Thoracic aorta (tissue), 2 donors: Measurements from ENCODE around the gene SOCS7. TPM values are rescaled to one million over a fixed set of nuclear protein-coding genes. Genes with fewer than 3 reads are reported as not detected.
A peak's percentile ranks its signal among the peaks of the same experiment; 100 is the strongest.

Source experiments
- ATAC-seq: fragments of 150-250 bp; one replicate; pipeline ENCODE4 v1.8.0; 2017; ENCODE audit warnings: low read depth; ENCODE audit not compliant: insufficient number of reproducible peaks, low FRiP score
- DNase-seq: peaks from one replicate; pipeline ENCODE4 v3.0.0-alpha.2; 2020; ENCODE audit warnings: low spot score
- H3K27ac ChIP-seq, 2 donors: fragments of 200-600 bp; sonication (generic); 1 replicate in 1 of 2; 2 replicates in 1 of 2; pipeline ENCODE4 v1.5.1; 2016; ENCODE audit warnings: mild to moderate bottlenecking in 2 of 2, moderate library complexity in 2 of 2
- H3K27me3 ChIP-seq: fragments of 200-600 bp; sonication (generic); replicated peaks from 2 replicates; pipeline ENCODE4 v1.6.0; 2016; ENCODE audit warnings: mild to moderate bottlenecking; ENCODE audit not compliant: insufficient read depth
- H3K36me3 ChIP-seq: fragments of 200-600 bp; sonication (generic); one replicate; pipeline ENCODE4 v1.5.1; 2016
- H3K4me1 ChIP-seq, 2 donors: fragments of 200-600 bp; sonication (generic); 1 replicate in 1 of 2; 2 replicates in 1 of 2; pipeline versions ENCODE4 v1.5.1 to v1.6.0; 2016; ENCODE audit warnings: low read depth in 2 of 2, mild to moderate bottlenecking in 1 of 2; ENCODE audit not compliant: control insufficient read depth in 1 of 2
- H3K4me3 ChIP-seq: fragments of 200-600 bp; sonication (generic); 2 replicates; pipeline ENCODE4 v1.5.1; 2016; ENCODE audit warnings: mild to moderate bottlenecking
- H3K9me3 ChIP-seq: fragments of 200-600 bp; sonication (generic); 2 replicates; pipeline ENCODE4 v1.5.1; 2016
- CTCF ChIP-seq: fragments of 200-600 bp; sonication (generic); IDR thresholded peaks from one replicate; pipeline ENCODE4 v1.5.1; 2019; ENCODE audit warnings: antibody characterized with exemption
- total RNA-seq, 2 donors: library from RNA; depleted of rRNA; stranded (reverse); fragments of >200 nt; gene quantifications; one replicate each; pipeline versions ENCODE4 v1.1.0 to v1.2.3, GENCODE V29; 2016

Gene SOCS7
- total RNA-seq, 2 donors from 2014 or later: 14.3 to 21.9 TPM

DNA sequence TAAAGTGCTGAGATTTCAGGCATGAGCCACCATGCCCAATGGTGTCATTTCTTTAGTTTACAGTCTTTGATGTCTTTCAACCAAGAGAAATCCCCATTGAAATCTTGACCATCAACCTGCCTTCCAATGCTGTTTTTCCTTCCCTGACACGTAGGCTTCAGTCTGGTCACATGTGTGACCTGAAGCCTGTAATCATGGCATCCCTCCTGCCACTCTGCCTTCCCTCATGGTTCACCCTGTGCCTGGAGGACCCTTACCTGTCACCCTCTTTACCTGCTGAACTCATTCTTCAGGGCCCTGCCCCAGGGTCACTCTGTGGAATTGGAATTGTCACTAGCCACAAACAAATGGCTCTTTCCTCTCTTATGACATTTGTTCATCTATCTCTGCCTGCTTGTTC, 58.6 kb downstream of the SOCS7 start:
- Histone ChIP-seq H3K27ac (no peak overlapping the region), H3K9me3 (no peaks in the 10 kb centered on the region), H3K4me1 (no peaks in the 10 kb centered on the region), H3K36me3 (no peaks in the 10 kb centered on the region), H3K27me3 (no peaks in the 10 kb centered on the region), H3K4me3 (no peak overlapping the region)
- DNase-seq (no peak), ATAC-seq (no peak)
- no peak for TF ChIP-seq CTCF

GRCh38 chr17:38415250-38416194, 63.9 kb downstream of the SOCS7 start:
- ATAC-seq: no peak
- Histone ChIP-seq H3K36me3 (no peaks in the 10 kb centered on the region), H3K27me3 (no peaks in the 10 kb centered on the region), H3K4me1 (peaks cover 8 to 19% of the 10 kb centered on the region in 2 donors), H3K4me3 (no peak overlapping the region), H3K27ac (no peak overlapping the region), H3K9me3 (no peaks in the 10 kb centered on the region)
- TF ChIP-seq CTCF: no peak
- no peak for DNase-seq

DNA sequence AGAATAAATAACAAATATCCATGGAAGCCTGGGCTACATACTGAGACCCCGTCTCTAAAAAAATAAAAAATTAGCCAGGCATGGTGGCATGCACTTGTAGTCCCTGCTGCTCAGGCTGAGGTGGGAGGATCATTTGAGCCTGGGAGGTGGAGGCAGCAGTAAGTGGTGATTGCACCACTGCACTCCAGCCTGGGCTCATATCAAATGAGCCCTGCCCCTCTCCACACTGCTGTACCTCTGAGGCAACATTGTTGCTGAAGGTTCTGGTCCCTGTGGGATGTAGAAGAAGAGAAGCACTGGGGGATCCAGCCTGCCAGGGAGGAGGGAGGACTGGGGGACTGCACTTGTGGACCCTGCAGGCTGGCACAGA, 65.2 kb downstream of the SOCS7 start:
- no peaks in the 10 kb centered on the region for H3K9me3 ChIP-seq
- no peak overlapping the region for H3K4me3 ChIP-seq
- no peaks in the 10 kb centered on the region for H3K27me3 ChIP-seq
- DNase-seq (no peak), ATAC-seq (no peak)
- H3K27ac ChIP-seq: no peak overlapping the region
- no peaks in the 10 kb centered on the region for H3K36me3 ChIP-seq
- TF ChIP-seq CTCF: no peak
- H3K4me1 ChIP-seq: peaks cover 18 to 32% of the 10 kb centered on the region in 2 donors

DNA sequence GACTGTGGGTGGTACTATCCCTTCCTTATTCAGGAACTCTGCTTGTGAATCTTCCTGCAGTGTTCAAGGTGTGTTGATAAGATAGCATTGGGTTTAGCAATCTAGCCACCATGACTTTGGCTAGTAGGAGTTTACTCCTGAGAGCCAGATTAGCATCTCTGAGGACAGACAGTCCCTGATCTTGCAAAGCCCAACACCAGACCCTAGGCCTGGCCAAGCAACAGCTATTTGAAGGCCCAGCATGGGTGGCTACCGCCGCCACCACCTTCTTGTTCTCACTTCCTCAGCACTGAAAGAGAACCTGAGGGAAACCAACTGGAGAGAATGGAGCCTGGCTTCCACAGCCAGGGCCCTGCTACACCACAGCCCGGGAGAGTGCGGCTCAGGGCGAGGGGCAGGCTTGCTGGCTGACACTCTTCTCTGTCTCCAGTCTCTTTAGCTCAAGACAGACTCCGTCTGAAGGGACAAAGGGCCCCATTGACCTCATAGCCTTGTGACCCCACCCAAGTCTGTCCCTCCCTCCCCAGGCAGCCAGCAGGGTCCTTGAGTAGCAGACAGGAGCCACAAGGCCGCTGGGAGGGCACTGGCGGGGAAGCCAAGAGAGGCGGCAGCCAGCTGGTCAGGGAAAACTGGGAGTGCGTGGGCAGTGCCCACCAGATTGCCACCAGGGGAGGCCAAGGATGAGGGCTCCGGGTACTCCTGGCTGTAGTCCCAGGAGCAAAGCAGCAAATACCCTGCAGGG, 65.7 kb downstream of the SOCS7 start:
- ATAC-seq (no peak), DNase-seq (no peak)
- no peak overlapping the region for H3K4me3 ChIP-seq
- no peaks in the 10 kb centered on the region for H3K27me3 ChIP-seq
- H3K27ac ChIP-seq: no peak overlapping the region
- no peaks in the 10 kb centered on the region for H3K9me3 ChIP-seq
- peaks cover 20 to 37% of the 10 kb centered on the region in 2 donors for H3K4me1 ChIP-seq
- no peak for TF ChIP-seq CTCF
- no peaks in the 10 kb centered on the region for H3K36me3 ChIP-seq

DNA sequence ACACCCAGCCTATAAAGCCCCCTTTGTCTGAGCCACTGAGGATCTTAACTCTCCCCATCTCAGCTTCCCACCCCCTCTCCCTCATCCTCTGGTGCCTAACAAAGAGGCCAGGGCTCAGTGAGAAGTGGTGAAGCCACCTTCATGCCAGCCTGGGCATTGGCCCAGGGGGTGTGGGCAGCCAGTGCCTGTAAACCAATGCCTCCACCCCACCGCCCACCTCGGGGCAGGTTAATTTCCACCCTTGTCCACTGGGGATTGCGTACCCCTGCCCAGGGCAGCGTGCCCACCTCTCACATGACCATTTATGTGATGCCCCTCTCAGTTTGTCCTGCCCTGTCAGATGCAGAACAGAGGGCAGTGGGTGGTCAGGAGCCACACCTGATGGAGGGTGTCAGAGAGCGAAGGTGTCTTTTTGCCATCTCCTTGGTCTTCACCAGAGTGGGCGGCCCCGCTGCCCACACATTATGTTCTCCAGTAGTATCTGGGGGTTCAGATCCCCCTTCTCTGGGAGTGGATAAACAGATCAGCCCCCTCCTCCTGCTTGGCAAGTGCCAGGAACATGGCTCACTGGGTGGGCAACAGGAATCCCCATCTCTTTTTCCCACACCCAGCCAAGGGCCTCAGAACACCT, 66.5 kb downstream of the SOCS7 start:
- H3K4me3 ChIP-seq: peak overlapping the region; percentile 68
- DNase-seq (no peak), ATAC-seq (no peak)
- H3K9me3 ChIP-seq: no peaks in the 10 kb centered on the region
- no peak overlapping the region for H3K27ac ChIP-seq
- no peak for TF ChIP-seq CTCF
- H3K27me3 ChIP-seq: no peaks in the 10 kb centered on the region
- peaks cover 20 to 37% of the 10 kb centered on the region in 2 donors for H3K4me1 ChIP-seq
- H3K36me3 ChIP-seq: no peaks in the 10 kb centered on the region
